ENCODE measurements around the gene RAB1B.

The RAB1B gene

GRCh38 chr11:66227700-66228099 lies 40.7 kb upstream of the RAB1B start:
- CTCF ChIA-PET = no interaction called here
- TF ChIP-seq ZNF384 (IDR thresholded peaks at IDR 0.05) = no peak
- TF ChIP-seq CTBP1 (IDR thresholded peaks at IDR 0.05; ENCODE audit: borderline replicate concordance) = no peak
- TF ChIP-seq, protein P1, sequence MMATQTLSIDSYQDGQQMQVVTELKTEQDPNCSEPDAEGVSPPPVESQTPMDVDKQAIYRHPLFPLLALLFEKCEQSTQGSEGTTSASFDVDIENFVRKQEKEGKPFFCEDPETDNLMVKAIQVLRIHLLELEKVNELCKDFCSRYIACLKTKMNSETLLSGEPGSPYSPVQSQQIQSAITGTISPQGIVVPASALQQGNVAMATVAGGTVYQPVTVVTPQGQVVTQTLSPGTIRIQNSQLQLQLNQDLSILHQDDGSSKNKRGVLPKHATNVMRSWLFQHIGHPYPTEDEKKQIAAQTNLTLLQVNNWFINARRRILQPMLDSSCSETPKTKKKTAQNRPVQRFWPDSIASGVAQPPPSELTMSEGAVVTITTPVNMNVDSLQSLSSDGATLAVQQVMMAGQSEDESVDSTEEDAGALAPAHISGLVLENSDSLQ (IDR thresholded peaks at IDR 0.05) = no peak
- no peak for TF ChIP-seq NFRKB (IDR thresholded peaks at IDR 0.05)
- no peak for TF ChIP-seq SUZ12 (IDR thresholded peaks at IDR 0.05)
- TF ChIP-seq FOXK2 (IDR thresholded peaks at IDR 0.05) = no peak
- TF ChIP-seq TARDBP (IDR thresholded peaks at IDR 0.05) = no peak
- TF ChIP-seq SP1 (IDR thresholded peaks at IDR 0.05) = no peak
- TF ChIP-seq FOXA1 (IDR thresholded peaks at IDR 0.05) = no peak
- no peak for TF ChIP-seq LEF1 (IDR thresholded peaks at IDR 0.05; ENCODE audit: borderline replicate concordance)
- no peak for TF ChIP-seq ELF4 (IDR thresholded peaks at IDR 0.05)
- TF ChIP-seq L3MBTL2 (conservative IDR thresholded peaks at IDR 0.05) = no peak
- no peak for TF ChIP-seq BHLHE40 (IDR thresholded peaks at IDR 0.05; ENCODE audit: borderline replicate concordance)
- no peak for TF ChIP-seq FOXM1 (IDR thresholded peaks at IDR 0.05; ENCODE audit: borderline replicate concordance)
- POLR2A ChIA-PET = no interaction called here
- DNase-seq (ENCODE audit: extremely low spot score) = no peak

DNA sequence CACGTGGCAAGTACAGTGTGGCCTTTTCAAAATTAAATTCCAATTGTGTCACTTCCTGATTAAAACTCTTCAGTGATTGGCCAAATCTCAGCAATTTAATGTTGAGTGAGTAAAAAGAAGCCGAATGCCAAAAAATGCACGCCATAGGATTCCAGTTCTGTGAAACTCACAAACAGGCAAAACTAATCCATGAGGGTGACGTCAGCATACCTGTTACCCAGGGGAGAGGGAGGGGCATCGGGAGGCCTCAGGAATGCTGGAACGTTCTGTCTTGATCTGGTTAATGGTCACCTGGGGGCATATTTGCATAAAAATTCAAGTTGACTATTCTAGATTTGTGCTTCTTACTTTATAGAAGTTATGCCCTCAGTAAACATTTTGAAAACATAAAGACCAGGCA lies 39.9 kb upstream of the RAB1B start:
- DNase-seq (ENCODE audit: extremely low spot score) = no peak
- TF ChIP-seq SP1 (IDR thresholded peaks at IDR 0.05) = no peak
- no peak for TF ChIP-seq BHLHE40 (IDR thresholded peaks at IDR 0.05; ENCODE audit: borderline replicate concordance)
- TF ChIP-seq ARNT (IDR thresholded peaks at IDR 0.05) = no peak
- no peak for TF ChIP-seq FOXM1 (IDR thresholded peaks at IDR 0.05; ENCODE audit: borderline replicate concordance)
- no peak for TF ChIP-seq NFRKB (IDR thresholded peaks at IDR 0.05)
- no peak for TF ChIP-seq HDGF (IDR thresholded peaks at IDR 0.05; ENCODE audit: borderline replicate concordance)
- TF ChIP-seq, protein P1 (IDR thresholded peaks at IDR 0.05) = no peak
- TF ChIP-seq TARDBP (IDR thresholded peaks at IDR 0.05) = no peak
- TF ChIP-seq ZNF384 (IDR thresholded peaks at IDR 0.05) = no peak
- TF ChIP-seq LEF1 (IDR thresholded peaks at IDR 0.05; ENCODE audit: borderline replicate concordance) = no peak
- TF ChIP-seq SUZ12 (IDR thresholded peaks at IDR 0.05) = no peak
- no peak for TF ChIP-seq ELF4 (IDR thresholded peaks at IDR 0.05)
- no peak for TF ChIP-seq CTBP1 (IDR thresholded peaks at IDR 0.05; ENCODE audit: borderline replicate concordance)
- no peak for TF ChIP-seq FOXA1 (IDR thresholded peaks at IDR 0.05)
- TF ChIP-seq L3MBTL2 (conservative IDR thresholded peaks at IDR 0.05) = no peak
- no peak for TF ChIP-seq FOXK2 (IDR thresholded peaks at IDR 0.05)
- ChIA-PET CTCF (no interaction called here), POLR2A (no interaction called here)

- DNase-seq (ENCODE audit: extremely low spot score) = no peak
- TF ChIP-seq ARNT (IDR thresholded peaks at IDR 0.05) = no peak
- TF ChIP-seq TARDBP (IDR thresholded peaks at IDR 0.05) = no peak
- no peak for TF ChIP-seq SP1 (IDR thresholded peaks at IDR 0.05)
- TF ChIP-seq ELF4 (IDR thresholded peaks at IDR 0.05) = no peak
- TF ChIP-seq NFRKB (IDR thresholded peaks at IDR 0.05) = no peak
- no peak for TF ChIP-seq HDGF (IDR thresholded peaks at IDR 0.05; ENCODE audit: borderline replicate concordance)
- TF ChIP-seq ZNF384 (IDR thresholded peaks at IDR 0.05) = no peak
- TF ChIP-seq SUZ12 (IDR thresholded peaks at IDR 0.05) = no peak
- TF ChIP-seq BHLHE40 (IDR thresholded peaks at IDR 0.05; ENCODE audit: borderline replicate concordance) = no peak
- no peak for TF ChIP-seq L3MBTL2 (conservative IDR thresholded peaks at IDR 0.05)
- POLR2A ChIA-PET = no interaction called here
- CTCF ChIA-PET = interaction anchor here (0.7 kb wide), 1 partner anchor 9 kb away, joined by 3 read pairs; no protein-coding TSS in a partner anchor
These were observed 38.3 kb upstream of the RAB1B start for GRCh38 chr11:66230156-66230555.

DNA sequence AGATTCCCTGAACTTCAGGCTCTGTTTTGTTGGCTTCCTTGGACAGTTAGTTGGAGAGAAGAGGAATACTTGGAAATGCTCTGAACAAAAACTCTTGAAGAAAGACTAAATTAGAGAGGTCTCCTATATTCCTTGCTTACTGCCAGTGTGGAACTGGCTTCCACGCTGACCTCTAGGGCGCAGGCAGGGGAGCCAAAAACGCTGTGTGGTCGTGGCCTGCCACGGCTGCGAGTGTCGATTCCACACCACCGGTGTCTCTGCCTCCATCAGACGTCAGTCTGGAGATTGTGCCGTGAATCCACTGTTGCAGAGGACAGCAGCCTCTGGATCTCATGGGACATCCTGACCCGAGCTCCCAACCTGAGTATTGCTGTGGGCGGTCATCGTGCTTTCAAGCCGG lies 37.5 kb upstream of the RAB1B start:
- TF ChIP-seq CTBP1 (IDR thresholded peaks at IDR 0.05; ENCODE audit: borderline replicate concordance) = no peak
- TF ChIP-seq ELF4 (IDR thresholded peaks at IDR 0.05) = no peak
- TF ChIP-seq FOXM1 (IDR thresholded peaks at IDR 0.05; ENCODE audit: borderline replicate concordance) = no peak
- TF ChIP-seq ZNF384 (IDR thresholded peaks at IDR 0.05) = no peak
- TF ChIP-seq BHLHE40 (IDR thresholded peaks at IDR 0.05; ENCODE audit: borderline replicate concordance) = no peak
- no peak for TF ChIP-seq FOXA1 (IDR thresholded peaks at IDR 0.05)
- TF ChIP-seq HDGF (IDR thresholded peaks at IDR 0.05; ENCODE audit: borderline replicate concordance) = no peak
- TF ChIP-seq ARNT (IDR thresholded peaks at IDR 0.05) = no peak
- TF ChIP-seq NFRKB (IDR thresholded peaks at IDR 0.05) = no peak
- no peak for TF ChIP-seq SP1 (IDR thresholded peaks at IDR 0.05)
- TF ChIP-seq LEF1 (IDR thresholded peaks at IDR 0.05; ENCODE audit: borderline replicate concordance) = no peak
- no peak for TF ChIP-seq L3MBTL2 (conservative IDR thresholded peaks at IDR 0.05)
- TF ChIP-seq, protein P1 (IDR thresholded peaks at IDR 0.05) = no peak
- no peak for TF ChIP-seq FOXK2 (IDR thresholded peaks at IDR 0.05)
- TF ChIP-seq SUZ12 (IDR thresholded peaks at IDR 0.05) = no peak
- TF ChIP-seq TARDBP (IDR thresholded peaks at IDR 0.05) = no peak
- CTCF ChIA-PET = no interaction called here
- DNase-seq (ENCODE audit: extremely low spot score) = no peak
- POLR2A ChIA-PET = no interaction called here

DNA sequence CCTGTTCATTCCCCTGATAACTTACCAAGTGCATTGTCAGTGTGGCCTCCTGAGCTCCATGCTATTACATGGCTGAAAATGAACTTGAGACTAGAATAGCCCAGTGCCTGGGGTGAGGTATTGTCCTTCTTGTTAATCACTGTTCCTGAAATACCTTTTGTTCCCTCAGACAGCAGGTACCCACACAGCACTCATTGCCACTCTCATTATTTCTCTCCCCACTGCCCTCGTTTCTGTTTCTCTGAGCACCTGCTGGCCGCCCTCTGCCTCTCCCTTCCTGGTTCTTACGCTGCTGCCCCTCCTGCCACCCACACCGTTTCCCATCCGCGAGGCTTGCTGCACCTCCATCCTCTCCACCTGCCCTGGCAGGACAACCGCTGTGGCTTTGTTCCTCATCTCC lies 36.9 kb upstream of the RAB1B start:
- DNase-seq (ENCODE audit: extremely low spot score) = no peak
- CTCF ChIA-PET = no interaction called here
- TF ChIP-seq ZNF384 (IDR thresholded peaks at IDR 0.05) = no peak
- POLR2A ChIA-PET = no interaction called here

- POLR2A ChIA-PET = no interaction called here
- CTCF ChIA-PET = no interaction called here
- TF ChIP-seq ELF4 (IDR thresholded peaks at IDR 0.05) = no peak
- TF ChIP-seq ZNF384 (IDR thresholded peaks at IDR 0.05) = no peak
- TF ChIP-seq SP1 (IDR thresholded peaks at IDR 0.05) = no peak
- TF ChIP-seq BHLHE40 (IDR thresholded peaks at IDR 0.05; ENCODE audit: borderline replicate concordance) = no peak
- no peak for TF ChIP-seq L3MBTL2 (conservative IDR thresholded peaks at IDR 0.05)
- no peak for TF ChIP-seq SUZ12 (IDR thresholded peaks at IDR 0.05)
- TF ChIP-seq NFRKB (IDR thresholded peaks at IDR 0.05) = no peak
- TF ChIP-seq HDGF (IDR thresholded peaks at IDR 0.05; ENCODE audit: borderline replicate concordance) = no peak
- no peak for TF ChIP-seq FOXK2 (IDR thresholded peaks at IDR 0.05)
- no peak for TF ChIP-seq LEF1 (IDR thresholded peaks at IDR 0.05; ENCODE audit: borderline replicate concordance)
- TF ChIP-seq FOXM1 (IDR thresholded peaks at IDR 0.05; ENCODE audit: borderline replicate concordance) = no peak
- TF ChIP-seq CTBP1 (IDR thresholded peaks at IDR 0.05; ENCODE audit: borderline replicate concordance) = no peak
- no peak for TF ChIP-seq FOXA1 (IDR thresholded peaks at IDR 0.05)
- TF ChIP-seq, protein P1 (IDR thresholded peaks at IDR 0.05) = no peak
- no peak for DNase-seq (ENCODE audit: extremely low spot score)
These were observed 35.7 kb upstream of the RAB1B start for GRCh38 chr11:66232769-66233168.
